HG03135 (cell line): Measurements from ENCODE around the gene MLXIP.

Source experiments
- ATAC-seq: cut with Tn5 transposase; IDR thresholded peaks from one replicate; pipeline ENCODE4 v1.9.1; 2021; ENCODE audit warnings: mild to moderate bottlenecking, moderate library complexity; ENCODE audit not compliant: unreplicated experiment

MLXIP gene

DNA sequence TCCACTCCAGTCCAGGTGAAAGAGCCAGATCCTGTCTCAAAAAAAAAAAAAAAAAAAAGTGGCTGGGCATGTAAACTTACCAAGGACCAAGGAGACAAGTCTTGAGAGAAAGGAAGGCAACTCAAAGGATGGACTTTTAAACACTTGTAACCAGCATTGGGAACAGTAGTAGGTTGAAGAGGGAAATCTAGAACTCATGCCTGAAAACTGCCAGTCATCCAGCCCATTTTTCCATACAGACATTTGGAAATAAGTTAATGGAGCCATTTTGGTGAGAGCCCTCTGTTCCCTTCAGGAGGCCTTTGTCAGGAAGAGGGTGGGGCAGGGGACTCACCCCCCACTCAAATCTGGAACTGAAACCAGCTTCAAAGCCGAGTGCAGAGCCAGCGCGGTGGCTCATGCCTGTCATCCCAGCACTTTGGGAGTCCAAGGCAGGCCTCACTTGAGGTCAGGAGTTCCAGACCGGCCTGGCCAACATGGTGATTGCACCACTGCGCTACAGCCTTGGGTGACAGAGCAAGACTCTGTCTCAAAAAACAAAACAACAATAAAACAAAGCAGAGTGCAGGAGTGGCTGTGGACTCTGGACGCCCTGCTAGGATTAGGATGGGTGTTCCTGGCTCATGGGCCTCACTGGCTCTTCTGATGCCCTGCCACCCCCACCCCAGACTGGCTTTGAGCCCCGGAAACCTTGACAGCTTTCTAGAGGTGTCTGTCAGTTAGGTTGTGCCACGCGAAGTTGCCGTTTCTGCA, 1.6 kb upstream of the MLXIP start:
- ATAC-seq = no peak

DNA sequence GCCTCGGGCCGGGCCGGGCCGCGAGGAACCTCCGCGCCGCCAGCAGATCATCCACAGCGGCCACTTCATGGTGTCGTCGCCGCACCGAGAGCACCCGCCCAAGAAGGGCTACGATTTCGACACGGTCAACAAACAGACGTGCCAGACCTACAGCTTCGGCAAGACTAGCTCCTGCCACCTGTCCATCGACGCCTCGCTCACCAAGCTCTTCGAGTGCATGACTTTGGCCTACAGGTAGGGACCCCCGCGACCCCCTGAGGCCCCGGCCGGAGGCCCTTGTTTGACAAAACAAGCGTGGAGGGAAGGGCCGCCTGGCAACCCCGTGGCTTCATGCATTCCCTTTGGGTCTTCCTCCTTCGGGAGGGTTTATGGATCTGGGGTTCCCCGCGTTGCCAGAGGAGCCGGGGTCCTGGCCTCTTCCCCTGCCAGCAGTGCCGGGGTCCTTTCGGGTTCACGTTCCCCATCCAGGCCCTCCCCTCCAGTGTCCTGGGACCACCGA, 526 bp downstream of the MLXIP start:
- no peak for ATAC-seq

DNA sequence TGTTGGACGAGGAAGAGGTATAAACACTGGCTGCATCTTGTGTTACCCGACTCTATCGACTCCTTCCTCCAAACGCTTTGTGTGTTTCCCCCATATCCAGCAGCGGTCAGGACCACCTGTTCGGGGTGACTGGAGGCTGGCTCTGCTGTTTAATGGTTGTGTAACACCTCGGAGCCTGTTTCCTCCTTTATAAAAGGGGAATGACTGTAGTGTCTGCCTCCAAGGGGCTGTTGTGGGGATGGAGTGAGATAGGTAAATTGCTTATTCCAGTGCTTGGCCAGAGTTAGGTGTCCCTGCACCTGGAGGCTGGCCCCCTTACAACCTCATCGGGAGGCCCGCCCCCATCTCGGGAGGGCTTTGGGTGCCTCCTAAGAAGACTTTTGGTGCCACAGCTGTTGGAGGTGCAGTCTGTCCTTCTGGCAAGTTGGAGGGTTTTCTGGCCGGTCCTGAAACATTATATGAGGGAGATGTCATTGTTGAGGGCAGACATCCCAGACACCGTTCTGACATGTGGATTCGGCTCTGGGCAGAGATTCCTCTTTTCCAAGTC, 1.1 kb downstream of the MLXIP start:
- no peak for ATAC-seq

DNA sequence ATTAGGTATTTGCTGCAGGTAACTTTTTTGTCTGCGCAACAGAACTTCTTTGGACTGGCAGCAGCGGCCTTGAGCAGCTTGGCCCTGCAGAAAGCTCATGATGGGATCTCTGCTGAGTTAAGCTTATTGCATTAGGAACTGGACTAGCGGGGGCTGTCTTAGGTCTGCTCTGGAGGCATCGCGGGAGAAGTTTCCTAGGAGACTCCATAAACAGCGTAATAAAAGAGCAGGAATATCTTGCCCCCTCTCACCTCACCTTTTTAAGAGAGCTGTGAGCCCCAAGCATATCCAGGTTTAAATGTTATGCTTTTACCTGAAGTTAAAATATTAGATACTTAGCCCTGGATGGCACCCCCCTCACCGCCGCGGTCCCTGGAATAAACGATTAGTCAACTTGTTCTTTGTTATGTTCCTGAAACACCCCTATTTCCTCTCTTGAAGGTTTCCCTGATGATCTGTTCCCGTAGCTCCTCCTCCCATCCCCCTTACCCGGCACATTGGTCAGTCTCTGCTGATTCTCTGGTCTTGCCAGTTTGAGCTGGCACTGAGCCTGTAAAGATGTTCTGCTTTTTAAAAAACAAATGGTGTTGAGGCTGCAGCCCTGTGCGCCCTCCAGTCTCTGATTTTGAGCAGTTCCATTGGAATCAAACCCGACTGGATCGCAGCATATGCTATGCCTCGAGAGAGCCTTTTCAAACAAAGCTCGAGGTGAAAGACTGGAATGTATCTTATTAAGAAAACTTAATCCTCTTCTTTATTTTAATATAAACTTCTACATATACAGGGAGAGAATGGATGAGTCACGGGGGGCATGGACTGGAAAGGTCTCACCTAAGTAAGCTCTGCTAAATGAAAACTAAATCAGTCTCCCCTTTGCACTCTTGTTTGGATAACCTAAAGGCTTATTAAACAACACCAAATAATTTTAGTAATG, 1.9 kb downstream of the MLXIP start:
- no peak for ATAC-seq

DNA sequence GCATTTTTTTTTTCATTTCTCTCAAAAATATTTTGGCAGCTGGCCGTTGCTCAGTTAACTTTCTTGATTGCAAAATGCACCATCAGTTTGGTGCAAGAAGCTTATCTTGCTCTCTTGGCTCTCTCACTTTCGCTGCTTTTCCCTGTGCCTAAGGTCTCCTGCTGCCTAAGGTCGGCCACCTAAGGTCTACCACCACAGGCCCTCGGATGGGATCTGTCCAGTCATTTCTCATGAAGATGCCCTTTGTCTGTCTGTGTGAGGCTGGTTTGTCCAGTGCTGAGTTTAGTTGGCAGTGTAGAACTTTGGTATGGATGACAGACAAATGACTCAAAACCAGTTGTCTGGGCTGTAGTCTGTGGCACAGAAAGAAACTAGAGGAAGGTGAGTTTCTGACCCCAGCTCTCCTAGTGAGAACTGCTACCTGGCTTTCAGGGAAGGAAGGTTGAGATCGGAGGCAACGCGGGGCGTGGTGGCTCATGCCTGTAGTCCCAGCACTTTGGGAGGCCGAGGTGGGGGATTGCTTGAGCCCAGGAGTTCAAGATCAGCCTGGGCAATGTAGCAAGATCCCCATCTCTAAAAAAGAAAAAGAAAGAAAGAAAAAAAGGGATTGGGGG, 2.6 kb downstream of the MLXIP start:
- ATAC-seq = no peak

DNA sequence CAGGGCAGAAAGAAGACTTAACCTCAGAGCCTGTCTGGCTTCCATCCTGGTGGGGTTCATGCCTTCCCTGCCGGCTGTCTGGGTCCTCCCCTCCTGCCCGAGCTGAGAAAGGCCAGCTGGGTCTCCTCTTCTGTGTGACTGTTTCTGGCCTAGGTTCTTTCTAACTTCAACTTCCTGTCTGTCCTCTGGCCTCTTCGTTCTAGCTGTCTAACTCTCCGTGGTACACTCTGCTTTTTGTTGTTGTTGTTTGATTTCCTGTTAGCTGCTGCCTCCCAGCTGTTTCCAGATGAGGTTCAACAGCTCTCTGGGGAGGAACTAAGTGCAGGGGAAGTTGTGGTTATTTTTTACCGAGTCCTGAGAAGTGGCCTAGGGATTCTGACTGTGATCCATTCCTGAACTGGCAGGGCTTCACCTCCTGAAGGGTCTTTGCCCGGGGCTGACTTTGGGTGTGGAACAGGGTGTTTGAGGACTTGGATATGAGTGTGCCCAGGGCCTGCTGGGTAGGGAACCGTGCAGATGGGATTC, 3.2 kb downstream of the MLXIP start:
- peak; percentile 53 for ATAC-seq

DNA sequence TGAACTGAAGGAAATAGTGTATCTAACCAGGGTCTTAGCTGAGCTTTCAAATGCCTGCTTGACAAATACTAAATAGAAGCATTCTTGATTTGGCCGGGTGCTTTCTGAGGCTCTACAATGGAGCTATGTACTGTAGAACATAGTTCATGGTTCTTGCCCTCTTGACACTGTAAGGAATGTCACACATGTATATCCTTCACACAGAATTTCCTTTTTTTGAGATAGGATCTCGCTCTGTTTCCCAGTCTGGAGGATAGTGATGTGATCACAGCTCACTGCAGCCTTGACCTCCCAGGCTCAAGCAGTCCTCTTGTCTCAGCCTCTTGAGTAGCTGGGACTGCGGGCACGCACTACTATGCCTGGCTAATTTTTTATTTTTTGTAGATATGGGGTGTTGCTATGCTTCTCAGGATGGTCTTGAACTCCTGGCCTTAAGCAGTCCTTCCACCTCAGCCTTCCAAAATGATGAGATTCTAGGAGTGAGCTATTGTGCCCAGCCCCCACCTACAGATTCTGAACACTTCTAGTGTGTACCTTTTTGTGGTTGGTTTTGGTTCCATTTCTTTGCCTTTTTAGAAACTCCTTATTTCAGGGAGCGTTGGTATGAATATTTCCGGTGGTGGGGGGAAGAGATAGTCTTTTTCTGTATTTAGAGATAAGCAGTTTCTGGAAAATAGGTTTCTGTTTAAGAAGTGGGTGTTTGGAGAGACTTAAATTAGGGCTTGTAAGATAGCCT, 4.2 kb downstream of the MLXIP start:
- no peak for ATAC-seq

DNA sequence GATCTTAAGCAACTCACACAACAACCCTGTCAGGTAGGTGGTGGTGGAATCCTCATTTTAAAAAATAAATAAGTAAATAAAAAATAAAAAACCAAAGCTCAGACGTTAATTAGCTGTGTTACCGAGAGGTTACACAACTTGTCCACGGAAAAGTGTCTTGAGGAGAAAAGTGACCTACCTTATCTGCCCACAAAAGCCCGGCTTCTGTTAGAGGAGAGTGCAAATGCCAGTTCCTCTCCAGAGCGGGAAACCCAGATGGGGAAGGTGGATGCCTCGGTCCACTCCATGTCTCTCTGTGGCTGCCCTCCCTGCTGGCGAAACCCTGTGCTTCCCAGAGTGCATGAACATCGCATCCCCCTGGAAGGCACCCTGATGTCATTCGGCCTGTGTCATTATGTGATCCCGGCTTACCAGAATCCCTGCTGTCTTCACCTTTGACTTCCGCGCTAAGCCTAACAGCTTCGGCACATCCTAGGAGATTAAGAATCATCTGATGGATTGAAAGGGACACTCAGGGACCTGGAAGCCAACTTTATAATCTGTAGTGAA, 6.4 kb downstream of the MLXIP start:
- ATAC-seq = no peak

DNA sequence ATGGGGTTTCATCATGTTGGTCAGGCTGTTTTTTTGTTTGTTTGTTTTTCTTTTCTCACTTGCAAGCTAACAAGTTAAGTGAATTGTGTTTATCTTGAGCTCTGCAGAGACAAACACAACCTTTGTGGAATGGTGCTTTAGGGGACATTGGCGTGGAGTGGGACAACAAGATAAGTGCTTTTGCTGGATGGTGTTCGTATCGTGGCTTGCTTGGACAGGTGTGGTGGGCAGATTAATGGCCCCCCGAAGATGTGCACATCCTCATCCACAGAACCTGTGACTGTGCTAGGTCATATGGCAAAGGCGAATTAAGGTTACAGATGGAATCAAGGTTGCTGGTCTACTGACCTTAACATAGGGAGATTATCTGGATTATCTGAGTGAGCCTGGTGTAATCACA, 7.0 kb downstream of the MLXIP start:
- no peak for ATAC-seq

DNA sequence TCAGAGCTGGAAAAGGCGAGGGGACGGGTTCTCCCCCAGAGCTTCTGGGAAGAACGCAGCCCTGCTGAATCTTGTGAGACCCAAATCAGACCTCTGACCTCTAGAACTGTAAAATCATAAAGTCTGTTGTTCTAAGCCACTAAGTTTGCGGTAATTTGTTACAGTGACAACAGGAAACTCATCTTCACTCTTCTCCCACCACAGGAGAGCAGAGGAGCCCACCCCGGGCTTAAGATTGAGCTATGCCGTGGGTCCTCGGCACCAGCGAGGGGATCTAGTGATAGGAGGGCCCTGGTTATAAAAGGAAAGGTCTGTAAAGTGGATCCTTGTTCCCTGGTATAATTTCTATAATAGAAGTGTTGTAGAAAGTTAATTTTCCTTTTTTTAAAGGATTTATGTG, 7.6 kb downstream of the MLXIP start:
- no peak for ATAC-seq

DNA sequence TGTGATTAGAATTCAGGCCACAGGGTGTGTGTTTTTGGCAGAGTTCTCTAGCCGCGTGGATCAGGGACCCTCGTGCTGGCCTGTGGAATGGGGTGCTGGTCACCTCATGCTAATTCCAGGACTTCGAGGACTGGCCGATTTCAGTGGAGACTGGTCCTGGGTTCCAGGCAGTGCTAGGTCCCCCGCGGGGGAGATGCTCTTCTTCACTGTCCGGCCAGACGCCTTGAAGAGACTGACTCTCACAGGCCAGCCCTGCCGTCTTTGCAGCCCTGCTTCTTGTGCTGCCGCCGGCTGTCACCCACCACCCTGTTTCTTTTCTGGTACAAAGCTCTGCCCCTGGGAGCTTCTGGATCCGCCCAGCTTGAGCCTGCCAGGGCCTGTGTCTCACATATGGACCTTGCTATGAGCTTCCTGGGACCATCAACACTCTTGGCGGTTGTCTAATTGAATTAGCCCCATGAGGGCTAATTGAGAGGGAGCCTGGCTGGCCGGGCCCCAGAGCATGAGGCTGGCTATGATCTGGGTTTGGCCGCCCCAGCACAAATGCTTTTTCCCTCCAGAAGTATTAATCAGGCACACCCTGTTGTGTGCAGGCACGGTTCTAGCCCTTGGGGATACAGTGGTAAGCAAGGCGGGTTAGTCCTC, 8.2 kb downstream of the MLXIP start:
- ATAC-seq = no peak

DNA sequence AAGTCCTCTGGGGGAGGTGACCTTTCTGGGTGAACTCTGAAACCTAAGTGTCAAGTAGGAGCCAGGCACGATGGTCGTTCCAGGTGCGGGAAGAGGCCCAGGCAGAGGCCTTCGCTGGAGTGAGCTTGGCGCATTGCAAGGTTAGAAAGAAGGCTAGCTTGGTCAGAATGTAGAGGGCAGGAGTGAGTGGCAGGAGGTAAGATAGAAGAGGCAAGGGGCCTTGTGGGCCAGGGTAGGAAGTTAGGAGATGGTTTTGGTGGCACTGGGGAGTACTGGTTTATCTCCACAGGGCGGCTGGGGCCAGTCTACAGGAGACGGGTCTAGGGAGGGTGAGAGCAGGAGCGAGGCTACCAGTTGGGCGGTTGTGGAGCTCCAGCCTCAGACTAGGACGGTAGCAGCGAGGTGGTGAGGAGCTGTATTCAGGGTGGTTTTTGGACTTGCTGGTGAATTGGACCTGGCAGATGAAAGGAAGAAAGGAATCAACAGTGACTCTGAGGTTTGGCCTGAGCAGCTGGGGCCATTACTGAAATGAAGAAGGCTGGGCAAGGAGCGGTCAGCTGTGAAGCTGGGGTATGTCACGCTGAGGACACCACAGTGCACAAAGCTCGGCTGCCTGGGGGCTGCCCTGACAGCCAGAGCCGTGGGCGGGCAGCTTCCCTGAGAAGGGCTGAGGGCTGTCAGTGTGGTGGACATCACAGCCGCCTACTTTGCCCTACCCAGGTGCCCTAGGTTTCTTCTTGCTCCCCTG, 9.0 kb downstream of the MLXIP start:
- no peak for ATAC-seq

DNA sequence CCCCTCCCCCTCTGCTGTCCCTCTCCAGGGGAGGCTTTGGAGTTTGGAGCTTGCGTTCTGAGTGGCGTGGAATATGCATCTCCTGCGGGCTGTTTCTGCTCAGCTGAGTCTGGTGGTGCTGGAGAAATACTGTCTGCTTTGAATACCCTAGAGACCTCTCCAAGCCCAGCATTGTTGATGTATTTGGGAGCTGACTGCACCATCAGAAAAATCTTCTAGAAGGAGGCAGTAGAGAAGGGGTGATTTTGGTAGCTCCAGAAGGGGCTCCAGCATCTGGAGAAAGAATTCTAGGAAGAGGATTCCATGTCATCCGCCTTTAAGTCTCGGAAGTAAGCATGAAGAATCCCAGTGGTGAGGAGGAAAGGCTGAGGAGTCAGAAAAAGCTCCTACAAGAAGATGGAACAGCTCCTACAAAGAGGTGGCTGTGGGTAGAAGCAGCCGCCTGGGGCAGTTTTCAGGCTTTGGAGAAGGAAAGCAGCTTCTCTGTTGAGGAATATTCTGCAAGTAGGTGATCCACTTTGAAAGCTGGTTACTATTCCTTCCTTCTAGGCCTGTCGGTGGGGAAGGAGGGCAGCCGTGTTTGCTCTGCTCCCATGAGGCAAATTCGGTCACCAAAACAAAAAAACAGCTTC, 9.7 kb downstream of the MLXIP start:
- no peak for ATAC-seq

DNA sequence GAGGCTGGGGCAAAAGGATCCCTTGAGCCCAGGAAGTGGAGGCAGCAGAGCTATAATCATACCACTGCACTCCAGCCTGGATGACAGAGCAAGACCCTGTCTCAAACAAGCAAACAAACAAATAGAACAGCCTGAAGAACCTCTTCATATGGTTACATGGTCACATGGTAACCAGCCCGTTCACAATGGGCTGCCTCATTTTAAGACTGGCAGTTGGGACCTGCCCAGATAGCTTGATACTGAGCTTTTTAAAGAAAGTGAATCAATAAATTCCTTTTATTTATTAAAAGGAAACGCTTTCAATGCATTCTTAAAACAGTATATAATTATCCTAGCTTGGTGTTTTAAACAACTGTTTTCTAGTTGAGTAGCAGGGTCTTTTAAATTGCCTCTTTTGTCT, 10.5 kb downstream of the MLXIP start:
- no peak for ATAC-seq

DNA sequence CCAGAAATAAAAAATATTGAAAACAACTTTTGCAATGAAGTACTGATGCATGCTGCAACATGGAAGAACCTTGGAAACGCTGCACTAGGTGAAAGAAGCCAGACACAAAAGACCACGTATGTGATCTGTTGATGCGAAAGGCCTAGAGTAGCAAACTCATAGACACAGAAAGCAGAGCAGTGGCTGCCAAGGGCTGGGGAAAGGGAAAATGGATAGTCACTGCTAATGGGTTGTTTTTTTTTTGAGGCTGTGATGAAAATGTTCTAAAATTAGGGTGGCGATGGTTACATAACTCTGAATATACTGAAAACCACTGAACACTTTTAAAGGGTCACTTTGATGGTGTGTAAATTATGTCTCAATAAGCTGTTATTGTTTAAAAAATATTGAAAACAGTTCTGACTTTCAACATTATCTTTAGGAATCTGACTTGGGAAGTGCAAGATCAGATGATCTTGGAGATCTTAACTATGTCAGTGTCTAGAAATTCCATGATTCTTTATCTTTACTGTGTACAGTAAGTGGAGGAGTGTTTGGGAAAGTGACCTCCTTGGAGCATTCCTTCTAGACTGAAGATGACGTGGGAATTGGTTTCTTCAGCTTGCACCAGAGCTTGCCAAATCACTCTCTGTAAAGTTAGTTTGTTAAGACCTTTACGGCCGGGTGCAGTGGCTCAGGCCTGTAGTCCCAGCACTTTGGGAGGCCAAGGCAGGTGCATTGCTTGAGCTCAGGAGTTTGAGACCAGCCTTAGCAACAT, 12.4 kb downstream of the MLXIP start:
- no peak for ATAC-seq

DNA sequence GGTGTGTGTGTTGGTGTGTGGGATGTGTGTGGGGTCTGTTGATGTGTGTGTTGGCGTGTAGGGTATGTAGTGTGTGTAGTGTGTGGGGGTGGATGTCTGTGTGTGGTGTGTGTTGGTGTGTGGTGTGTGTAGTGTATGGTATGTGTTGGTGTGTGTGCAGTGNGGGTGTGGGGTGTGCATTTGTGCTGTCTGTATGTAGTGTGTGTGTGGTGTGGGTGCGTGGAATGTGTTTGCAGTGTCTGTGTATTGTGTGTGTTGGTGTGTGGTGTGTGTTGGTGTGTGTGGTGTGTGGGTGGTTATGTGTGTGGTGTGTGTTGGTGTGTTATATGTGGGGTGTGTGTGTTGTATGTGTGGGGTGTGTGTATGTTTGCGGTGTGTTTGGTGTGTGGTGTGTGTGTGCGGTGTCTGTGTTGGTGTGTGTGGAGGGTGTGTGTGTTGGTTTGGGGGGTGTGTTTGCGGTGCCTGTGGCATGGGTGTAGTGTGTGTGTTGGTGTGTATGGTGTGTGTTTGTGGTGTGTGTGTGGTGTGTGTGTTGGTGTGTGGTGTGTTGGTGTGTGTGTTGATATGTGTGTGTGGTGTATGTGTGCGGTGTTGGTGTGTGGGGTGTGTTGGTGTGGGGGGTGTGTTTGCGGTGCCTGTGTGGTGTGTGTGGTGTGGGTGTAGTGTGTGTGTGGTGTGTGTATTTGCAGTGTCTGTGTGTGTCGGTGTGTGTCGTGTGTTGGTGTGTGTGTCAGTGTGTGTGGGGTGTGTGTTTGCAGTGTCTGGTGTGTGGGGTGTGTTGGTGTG, 14.7 kb downstream of the MLXIP start:
- ATAC-seq = no peak
